Measurements from ENCODE around the gene ZNF385D.

ZNF385D gene

GRCh38 chr3:21795152-21795837, 44.3 kb upstream of the ZNF385D start:
- H3K27ac ChIP-seq (ENCODE audit: low read length, poor library complexity, severe bottlenecking) = no peak overlapping the region
- H2AK5ac ChIP-seq (ENCODE audit: low read length, severe bottlenecking) = no peak overlapping the region
- H3K4ac ChIP-seq (ENCODE audit: low read depth in 1 of 2, low read length in 2 of 2) = no peak overlapping the region
- H4K8ac ChIP-seq (ENCODE audit: low read length) = no peak overlapping the region
- H3K36me3 ChIP-seq (ENCODE audit: control insufficient read depth in 1 of 2, insufficient read depth in 2 of 2, low read depth in 1 of 2, low read length in 2 of 2) = no peaks in the 10 kb centered on the region
- H3K4me3 ChIP-seq (ENCODE audit: insufficient read depth in 1 of 2, low read depth in 1 of 2, low read length in 2 of 2) = no peak overlapping the region
- H3K27me3 ChIP-seq (ENCODE audit: control insufficient read depth in 1 of 2, insufficient read depth in 1 of 2, low read length in 2 of 2) = no peaks in the 10 kb centered on the region
- WGBS = 19% methylated on average over 3 of the region's 5 CpGs
- H3K4me1 ChIP-seq (ENCODE audit: control insufficient read depth, insufficient read depth, low read depth, low read length) = no peaks in the 10 kb centered on the region
- no peak overlapping the region for H2BK15ac ChIP-seq (ENCODE audit: low read depth, poor library complexity, severe bottlenecking)
- no peak for DNase-seq
- H3K79me1 ChIP-seq (replicated peaks; ENCODE audit: low read length, poor library complexity, severe bottlenecking) = no peaks in the 10 kb centered on the region
- H3K23ac ChIP-seq (ENCODE audit: low read length in 2 of 2) = no peak overlapping the region
- H3K4me2 ChIP-seq (ENCODE audit: low read length, poor library complexity, severe bottlenecking) = no peak overlapping the region
- H2BK12ac ChIP-seq (ENCODE audit: low read length in 2 of 2) = no peak overlapping the region
- H2BK120ac ChIP-seq (ENCODE audit: low read depth, low read length) = no peak overlapping the region
- H4K91ac ChIP-seq (ENCODE audit: low read length) = no peak overlapping the region
- H2AFZ ChIP-seq (ENCODE audit: low read depth, low read length) = no peak overlapping the region
- no peak overlapping the region for H2BK5ac ChIP-seq (ENCODE audit: low read depth, low read length, poor library complexity, severe bottlenecking)
- H3K9me3 ChIP-seq (ENCODE audit: control insufficient read depth, low read length) = peaks cover 7% of the 10 kb centered on the region
- no peak overlapping the region for H3K9ac ChIP-seq (ENCODE audit: low read length)
- H3K18ac ChIP-seq (ENCODE audit: low read depth in 1 of 2, low read length in 2 of 2) = no peak overlapping the region
- no peak overlapping the region for H3K14ac ChIP-seq (ENCODE audit: low read length in 2 of 2)

GRCh38 chr3:21794291-21794690, 43.3 kb upstream of the ZNF385D start:
- Histone ChIP-seq H3K14ac (ENCODE audit: low read length in 2 of 2) (no peak overlapping the region), H4K91ac (ENCODE audit: low read length) (no peak overlapping the region), H3K9ac (ENCODE audit: low read length) (no peak overlapping the region), H2AFZ (ENCODE audit: low read depth, low read length) (no peak overlapping the region), H3K4me2 (ENCODE audit: low read length, poor library complexity, severe bottlenecking) (no peak overlapping the region), H2BK5ac (ENCODE audit: low read depth, low read length, poor library complexity, severe bottlenecking) (no peak overlapping the region), H3K27me3 (ENCODE audit: control insufficient read depth in 1 of 2, insufficient read depth in 1 of 2, low read length in 2 of 2) (no peaks in the 10 kb centered on the region), H3K4me3 (ENCODE audit: insufficient read depth in 1 of 2, low read depth in 1 of 2, low read length in 2 of 2) (no peak overlapping the region), H2BK12ac (ENCODE audit: low read length in 2 of 2) (no peak overlapping the region), H3K27ac (ENCODE audit: low read length, poor library complexity, severe bottlenecking) (no peak overlapping the region), H4K8ac (ENCODE audit: low read length) (no peak overlapping the region), H2AK5ac (ENCODE audit: low read length, severe bottlenecking) (no peak overlapping the region), H3K4ac (ENCODE audit: low read depth in 1 of 2, low read length in 2 of 2) (no peak overlapping the region), H3K23ac (ENCODE audit: low read length in 2 of 2) (no peak overlapping the region), H3K79me1 (replicated peaks; ENCODE audit: low read length, poor library complexity, severe bottlenecking) (no peaks in the 10 kb centered on the region), H2BK120ac (ENCODE audit: low read depth, low read length) (no peak overlapping the region), H3K18ac (ENCODE audit: low read depth in 1 of 2, low read length in 2 of 2) (no peak overlapping the region), H2BK15ac (ENCODE audit: low read depth, poor library complexity, severe bottlenecking) (no peak overlapping the region), H3K4me1 (ENCODE audit: control insufficient read depth, insufficient read depth, low read depth, low read length) (no peaks in the 10 kb centered on the region), H3K36me3 (ENCODE audit: control insufficient read depth in 1 of 2, insufficient read depth in 2 of 2, low read depth in 1 of 2, low read length in 2 of 2) (no peaks in the 10 kb centered on the region), H3K9me3 (ENCODE audit: control insufficient read depth, low read length) (no peaks in the 10 kb centered on the region)
- DNase-seq = no peak
- WGBS = 73% methylated on average over 1 of the region's 2 CpGs

GRCh38 chr3:21792176-21792575, 41.2 kb upstream of the ZNF385D start:
- H2BK120ac ChIP-seq (ENCODE audit: low read depth, low read length) = no peak overlapping the region
- no peak overlapping the region for H3K4me2 ChIP-seq (ENCODE audit: low read length, poor library complexity, severe bottlenecking)
- H3K27ac ChIP-seq (ENCODE audit: low read length, poor library complexity, severe bottlenecking) = no peak overlapping the region
- H2BK5ac ChIP-seq (ENCODE audit: low read depth, low read length, poor library complexity, severe bottlenecking) = no peak overlapping the region
- no peak overlapping the region for H2AFZ ChIP-seq (ENCODE audit: low read depth, low read length)
- H4K8ac ChIP-seq (ENCODE audit: low read length) = no peak overlapping the region
- H3K4ac ChIP-seq (ENCODE audit: low read depth in 1 of 2, low read length in 2 of 2) = no peak overlapping the region
- no peak overlapping the region for H3K14ac ChIP-seq (ENCODE audit: low read length in 2 of 2)
- 100% methylated on average over 1 of the region's 1 CpG for WGBS
- H3K23ac ChIP-seq (ENCODE audit: low read length in 2 of 2) = no peak overlapping the region
- no peaks in the 10 kb centered on the region for H3K27me3 ChIP-seq (ENCODE audit: control insufficient read depth in 1 of 2, insufficient read depth in 1 of 2, low read length in 2 of 2)
- no peak for DNase-seq
- no peak overlapping the region for H4K91ac ChIP-seq (ENCODE audit: low read length)
- no peak overlapping the region for H3K18ac ChIP-seq (ENCODE audit: low read depth in 1 of 2, low read length in 2 of 2)
- no peaks in the 10 kb centered on the region for H3K9me3 ChIP-seq (ENCODE audit: control insufficient read depth, low read length)
- no peak overlapping the region for H2AK5ac ChIP-seq (ENCODE audit: low read length, severe bottlenecking)
- no peak overlapping the region for H3K9ac ChIP-seq (ENCODE audit: low read length)
- H3K4me3 ChIP-seq (ENCODE audit: insufficient read depth in 1 of 2, low read depth in 1 of 2, low read length in 2 of 2) = no peak overlapping the region
- no peaks in the 10 kb centered on the region for H3K4me1 ChIP-seq (ENCODE audit: control insufficient read depth, insufficient read depth, low read depth, low read length)
- H3K79me1 ChIP-seq (replicated peaks; ENCODE audit: low read length, poor library complexity, severe bottlenecking) = no peaks in the 10 kb centered on the region
- H2BK12ac ChIP-seq (ENCODE audit: low read length in 2 of 2) = no peak overlapping the region
- H2BK15ac ChIP-seq (ENCODE audit: low read depth, poor library complexity, severe bottlenecking) = no peak overlapping the region
- H3K36me3 ChIP-seq (ENCODE audit: control insufficient read depth in 1 of 2, insufficient read depth in 2 of 2, low read depth in 1 of 2, low read length in 2 of 2) = no peaks in the 10 kb centered on the region

- Histone ChIP-seq H3K4ac (ENCODE audit: low read depth in 1 of 2, low read length in 2 of 2) (no peak overlapping the region), H2BK12ac (ENCODE audit: low read length in 2 of 2) (no peak overlapping the region), H3K79me1 (replicated peaks; ENCODE audit: low read length, poor library complexity, severe bottlenecking) (no peaks in the 10 kb centered on the region), H3K27ac (ENCODE audit: low read length, poor library complexity, severe bottlenecking) (no peak overlapping the region), H3K9me3 (ENCODE audit: control insufficient read depth, low read length) (no peaks in the 10 kb centered on the region), H3K4me2 (ENCODE audit: low read length, poor library complexity, severe bottlenecking) (no peak overlapping the region), H2AFZ (ENCODE audit: low read depth, low read length) (no peak overlapping the region), H2BK15ac (ENCODE audit: low read depth, poor library complexity, severe bottlenecking) (no peak overlapping the region), H3K23ac (ENCODE audit: low read length in 2 of 2) (no peak overlapping the region), H2BK5ac (ENCODE audit: low read depth, low read length, poor library complexity, severe bottlenecking) (no peak overlapping the region), H3K14ac (ENCODE audit: low read length in 2 of 2) (no peak overlapping the region), H2AK5ac (ENCODE audit: low read length, severe bottlenecking) (no peak overlapping the region), H2BK120ac (ENCODE audit: low read depth, low read length) (no peak overlapping the region), H3K18ac (ENCODE audit: low read depth in 1 of 2, low read length in 2 of 2) (no peak overlapping the region), H3K4me1 (ENCODE audit: control insufficient read depth, insufficient read depth, low read depth, low read length) (no peaks in the 10 kb centered on the region), H3K27me3 (ENCODE audit: control insufficient read depth in 1 of 2, insufficient read depth in 1 of 2, low read length in 2 of 2) (no peaks in the 10 kb centered on the region), H4K8ac (ENCODE audit: low read length) (no peak overlapping the region), H4K91ac (ENCODE audit: low read length) (no peak overlapping the region), H3K36me3 (ENCODE audit: control insufficient read depth in 1 of 2, insufficient read depth in 2 of 2, low read depth in 1 of 2, low read length in 2 of 2) (no peaks in the 10 kb centered on the region), H3K4me3 (ENCODE audit: insufficient read depth in 1 of 2, low read depth in 1 of 2, low read length in 2 of 2) (no peak overlapping the region), H3K9ac (ENCODE audit: low read length) (no peak overlapping the region)
- no peak for DNase-seq
- 19% methylated on average over 1 of the region's 2 CpGs for WGBS
Measured at GRCh38 chr3:21791356-21791755, 40.3 kb upstream of the ZNF385D start.
